Breast epithelium (tissue), 4 donors: ENCODE data around the gene NFASC. TPM values are rescaled to one million over a fixed set of nuclear protein-coding genes. Genes with fewer than 3 reads are reported as not detected.

Experiments used
- DNase-seq, 2 donors: peaks; one replicate each; pipeline ENCODE4 v3.0.0-alpha.2; 2019; ENCODE audit warnings: low spot score in 2 of 2
- H3K27ac ChIP-seq, 2 donors: fragments of 200-600 bp; sonication (generic) in 1 of 2; one replicate each; pipeline ENCODE4 v1.5.1; 2016 to 2019; ENCODE audit warnings: mild to moderate bottlenecking in 1 of 2
- H3K27me3 ChIP-seq, 2 donors: fragments of 200-600 bp; sonication (generic) in 1 of 2; one replicate each; pipeline versions ENCODE4 v1.5.1 to v1.6.0; 2017 to 2019; ENCODE audit warnings: control low read depth in 1 of 2, mild to moderate bottlenecking in 1 of 2
- H3K36me3 ChIP-seq: fragments of 200-600 bp; one replicate; pipeline ENCODE4 v1.5.1; 2019
- H3K4me1 ChIP-seq, 2 donors: fragments of 200-600 bp; sonication (generic); one replicate each; pipeline ENCODE4 v1.5.1; 2016 to 2019; ENCODE audit warnings: control low read depth in 1 of 2
- H3K4me3 ChIP-seq, 3 donors: fragments of 200-600 bp; sonication (generic); 1 replicate in 2 of 3; 2 replicates in 1 of 3; pipeline ENCODE4 v1.5.1; 2016 to 2019; ENCODE audit warnings: mild to moderate bottlenecking in 3 of 3, moderate library complexity in 2 of 3
- H3K9me3 ChIP-seq, 2 donors: fragments of 200-600 bp; sonication (generic) in 1 of 2; one replicate each; pipeline ENCODE4 v1.5.1; 2016 to 2019; ENCODE audit warnings: control low read depth in 1 of 2
- POLR2A ChIP-seq: fragments of 450-650 bp; IDR thresholded peaks from one replicate; pipeline ENCODE4 v1.6.1; 2016; ENCODE audit warnings: antibody characterized with exemption, mild to moderate bottlenecking, moderate library complexity
- POLR2AphosphoS5 ChIP-seq, 3 donors: sonication (generic); formaldehyde crosslinking; IDR thresholded peaks; one replicate each; pipeline ENCODE4 v1.6.1; 2017; ENCODE audit warnings: antibody characterized with exemption in 3 of 3
- intact Hi-C: fragments of 100-400 bp; cut with DNase I; formaldehyde crosslinking; loops from one replicate; pipeline ENCODE4 v1.15.1; 2023; ENCODE audit warnings: low total_unique reads
- total RNA-seq, 3 donors: library from RNA; depleted of rRNA; stranded (reverse); fragments of >200 nt; gene quantifications; one replicate each; pipeline ENCODE4 v1.1.0, GENCODE V29; 2016
- TF ChIP-seq, protein P1 (sequence below), 3 donors: fragments of 450-650 bp; IDR thresholded peaks; one replicate each; pipeline ENCODE4 v1.5.1; 2016 to 2017; ENCODE audit warnings: antibody characterized with exemption in 3 of 3, mild to moderate bottlenecking in 3 of 3, moderate library complexity in 3 of 3

Gene NFASC
- total RNA-seq, 3 donors from 2014 or later: 1.6 to 19.5 (median 14.1) TPM

DNA sequence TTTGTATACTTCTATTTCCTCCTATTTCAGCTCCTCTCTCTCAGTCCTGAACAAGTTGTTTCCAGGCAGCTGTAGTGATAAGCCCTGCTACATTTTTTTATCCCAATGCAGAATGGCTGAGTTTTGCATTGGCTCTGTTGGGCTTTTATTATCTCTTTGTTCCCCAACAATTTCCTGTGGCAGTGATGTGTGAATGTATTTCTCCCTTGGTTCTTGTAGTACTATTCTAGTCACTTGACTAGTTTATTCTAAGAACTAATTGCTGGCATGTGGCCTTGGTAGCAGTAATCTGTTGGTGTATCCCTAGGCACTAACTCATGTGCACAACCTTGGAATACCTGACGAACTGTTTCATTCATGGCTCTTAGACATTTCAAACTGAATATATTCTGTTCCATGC is 60.7 kb downstream of the NFASC start:
- intact Hi-C loops: no loop called here

DNA sequence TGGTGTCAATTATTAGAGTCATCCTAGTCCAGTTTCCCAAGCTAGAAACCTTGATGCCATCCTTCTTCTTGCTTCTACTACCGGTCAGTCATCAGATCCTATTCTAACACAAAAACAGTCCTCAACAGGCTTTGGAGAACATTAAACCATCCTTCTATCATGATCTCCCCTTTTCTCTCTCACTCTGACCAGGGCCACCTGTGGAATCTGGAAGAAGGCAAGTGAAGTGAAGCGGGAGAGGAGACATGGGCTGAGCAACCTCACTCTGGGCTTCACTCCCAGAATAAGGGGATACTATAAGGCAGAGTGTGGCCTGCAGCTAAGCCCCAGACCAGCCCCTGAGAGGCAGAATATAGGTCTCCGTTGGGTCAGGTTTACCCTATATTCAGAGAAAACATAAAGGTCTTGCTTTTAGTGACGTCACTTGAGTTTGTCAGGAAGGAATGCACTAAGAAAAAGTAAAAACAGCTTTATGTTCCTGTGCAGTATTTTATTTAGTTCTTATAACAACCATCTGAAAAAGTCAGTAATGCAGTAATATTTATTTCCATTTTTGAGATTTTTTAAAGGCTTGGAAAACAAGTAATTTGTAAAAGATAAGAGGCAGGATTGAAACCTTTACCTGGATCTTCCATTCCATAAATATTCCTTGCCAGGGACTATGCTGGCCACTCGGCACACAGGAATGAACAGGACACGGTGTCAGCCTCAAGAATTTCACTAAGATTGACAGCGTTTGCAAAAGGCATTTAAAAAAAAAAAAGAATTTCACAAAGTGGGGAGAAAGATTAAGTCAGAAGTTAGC is 61.3 kb downstream of the NFASC start:
- intact Hi-C loops: no loop called here
- H3K27me3 ChIP-seq: no peaks in the 10 kb centered on the region
- TF ChIP-seq POLR2A (no peak), POLR2AphosphoS5 (IDR thresholded peaks at IDR 0.05) (no peak)
- TF ChIP-seq, protein P1, sequence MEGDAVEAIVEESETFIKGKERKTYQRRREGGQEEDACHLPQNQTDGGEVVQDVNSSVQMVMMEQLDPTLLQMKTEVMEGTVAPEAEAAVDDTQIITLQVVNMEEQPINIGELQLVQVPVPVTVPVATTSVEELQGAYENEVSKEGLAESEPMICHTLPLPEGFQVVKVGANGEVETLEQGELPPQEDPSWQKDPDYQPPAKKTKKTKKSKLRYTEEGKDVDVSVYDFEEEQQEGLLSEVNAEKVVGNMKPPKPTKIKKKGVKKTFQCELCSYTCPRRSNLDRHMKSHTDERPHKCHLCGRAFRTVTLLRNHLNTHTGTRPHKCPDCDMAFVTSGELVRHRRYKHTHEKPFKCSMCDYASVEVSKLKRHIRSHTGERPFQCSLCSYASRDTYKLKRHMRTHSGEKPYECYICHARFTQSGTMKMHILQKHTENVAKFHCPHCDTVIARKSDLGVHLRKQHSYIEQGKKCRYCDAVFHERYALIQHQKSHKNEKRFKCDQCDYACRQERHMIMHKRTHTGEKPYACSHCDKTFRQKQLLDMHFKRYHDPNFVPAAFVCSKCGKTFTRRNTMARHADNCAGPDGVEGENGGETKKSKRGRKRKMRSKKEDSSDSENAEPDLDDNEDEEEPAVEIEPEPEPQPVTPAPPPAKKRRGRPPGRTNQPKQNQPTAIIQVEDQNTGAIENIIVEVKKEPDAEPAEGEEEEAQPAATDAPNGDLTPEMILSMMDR (IDR thresholded peaks at IDR 0.05): no peak
- no peaks in the 10 kb centered on the region for H3K4me1 ChIP-seq
- H3K9me3 ChIP-seq: no peaks in the 10 kb centered on the region
- DNase-seq: no peak
- no peak overlapping the region for H3K4me3 ChIP-seq
- no peaks in the 10 kb centered on the region for H3K36me3 ChIP-seq
- no peak overlapping the region for H3K27ac ChIP-seq

More for the DNA sequence above, 60.7 kb downstream of the NFASC start:
- H3K27ac ChIP-seq: no peak overlapping the region
- no peaks in the 10 kb centered on the region for H3K36me3 ChIP-seq
- H3K4me3 ChIP-seq: no peak overlapping the region
- H3K27me3 ChIP-seq: no peaks in the 10 kb centered on the region
- H3K9me3 ChIP-seq: no peaks in the 10 kb centered on the region
- no peak for TF ChIP-seq POLR2A
- TF ChIP-seq, protein P1 (IDR thresholded peaks at IDR 0.05): no peak
- TF ChIP-seq POLR2AphosphoS5 (IDR thresholded peaks at IDR 0.05): no peak
- H3K4me1 ChIP-seq: no peaks in the 10 kb centered on the region
- DNase-seq: no peak

DNA sequence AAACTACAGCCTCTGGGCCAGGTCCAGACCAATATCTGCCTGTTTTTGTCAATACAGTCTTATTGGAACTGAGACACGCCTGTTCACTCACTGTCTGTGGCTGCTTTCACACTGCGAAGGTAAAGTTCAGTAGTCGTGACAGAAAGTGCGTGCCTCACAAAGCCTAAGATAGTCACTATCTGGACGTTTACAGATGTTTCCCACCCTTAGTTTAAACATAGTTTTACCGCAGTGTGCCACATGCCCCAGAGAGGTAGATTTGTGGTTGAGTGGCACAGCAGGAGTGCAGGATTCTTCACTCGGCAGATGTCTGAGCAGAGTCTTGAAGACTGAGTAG is 61.9 kb downstream of the NFASC start:
- Histone ChIP-seq H3K4me1 (no peaks in the 10 kb centered on the region), H3K27me3 (no peaks in the 10 kb centered on the region), H3K9me3 (no peaks in the 10 kb centered on the region), H3K4me3 (no peak overlapping the region), H3K36me3 (no peaks in the 10 kb centered on the region), H3K27ac (no peak overlapping the region)
- no peak for DNase-seq
- no peak for TF ChIP-seq POLR2A
- no peak for TF ChIP-seq POLR2AphosphoS5 (IDR thresholded peaks at IDR 0.05)
- TF ChIP-seq, protein P1 (IDR thresholded peaks at IDR 0.05): no peak
- intact Hi-C loops: no loop called here

DNA sequence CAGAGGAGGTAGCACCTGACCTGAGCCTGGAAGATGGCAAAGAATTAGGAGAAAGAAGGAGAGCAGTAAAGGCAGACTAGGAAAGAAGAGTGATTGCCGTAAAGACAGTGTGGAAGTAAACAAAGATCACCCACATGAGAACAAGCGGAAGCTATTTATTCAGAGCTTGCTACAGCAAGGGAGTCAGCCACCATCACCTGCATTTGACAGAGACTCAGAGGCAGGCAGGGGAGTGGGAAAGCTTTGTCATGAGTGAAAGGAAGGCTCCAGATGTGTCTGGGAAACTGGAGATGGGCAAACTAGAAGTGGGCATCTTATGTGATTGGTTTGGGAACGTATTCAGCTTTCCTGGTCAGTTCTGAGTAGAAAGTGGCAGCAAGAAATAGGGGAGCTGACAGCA is 64.5 kb downstream of the NFASC start:
- H3K4me3 ChIP-seq: no peak overlapping the region
- H3K4me1 ChIP-seq: no peaks in the 10 kb centered on the region
- TF ChIP-seq POLR2AphosphoS5 (IDR thresholded peaks at IDR 0.05): no peak
- no peak for TF ChIP-seq POLR2A
- TF ChIP-seq, protein P1 (IDR thresholded peaks at IDR 0.05): no peak
- DNase-seq: no peak
- H3K27ac ChIP-seq: no peak overlapping the region
- no peaks in the 10 kb centered on the region for H3K27me3 ChIP-seq
- intact Hi-C loops: no loop called here
- no peaks in the 10 kb centered on the region for H3K36me3 ChIP-seq
- H3K9me3 ChIP-seq: no peaks in the 10 kb centered on the region

DNA sequence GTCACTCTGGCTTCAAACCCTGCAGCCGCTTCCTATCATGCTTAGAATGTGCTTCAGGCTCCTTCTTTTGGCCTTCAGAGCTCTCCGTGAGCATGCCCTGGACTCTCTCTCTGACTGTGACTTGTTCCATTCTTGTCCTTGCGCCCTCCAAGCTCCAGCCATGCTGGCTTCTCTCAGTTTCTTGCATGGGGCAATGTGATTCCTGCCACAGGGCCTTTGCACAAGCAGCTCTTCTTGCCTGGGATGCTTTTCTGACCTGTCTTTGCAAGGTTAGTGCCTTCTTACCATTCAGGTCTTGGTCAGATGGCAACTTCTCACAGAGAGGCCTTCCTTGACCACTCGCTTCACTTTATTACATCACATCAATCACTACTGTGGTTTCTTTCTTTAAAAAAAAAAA is 66.1 kb downstream of the NFASC start:
- TF ChIP-seq POLR2A (no peak), POLR2AphosphoS5 (IDR thresholded peaks at IDR 0.05) (no peak)
- TF ChIP-seq, protein P1 (IDR thresholded peaks at IDR 0.05): no peak
- H3K27me3 ChIP-seq: no peaks in the 10 kb centered on the region
- no peaks in the 10 kb centered on the region for H3K4me1 ChIP-seq
- H3K9me3 ChIP-seq: no peaks in the 10 kb centered on the region
- H3K4me3 ChIP-seq: no peak overlapping the region
- intact Hi-C loops: no loop called here
- no peak for DNase-seq
- no peaks in the 10 kb centered on the region for H3K36me3 ChIP-seq
- H3K27ac ChIP-seq: no peak overlapping the region
